ENCODE data around the gene AGT. TPM values are rescaled to one million over a fixed set of nuclear protein-coding genes. Genes with fewer than 3 reads are reported as not detected.
"Not testable (repeated sequence)": the region's sequence is repeated elsewhere in the genome, so short reads cannot be mapped to it uniquely, and the experiment has no call there.

AGT gene
- total RNA-seq, 2 donors from 2014 or later, result 4.7 to 12.0 TPM

DNA sequence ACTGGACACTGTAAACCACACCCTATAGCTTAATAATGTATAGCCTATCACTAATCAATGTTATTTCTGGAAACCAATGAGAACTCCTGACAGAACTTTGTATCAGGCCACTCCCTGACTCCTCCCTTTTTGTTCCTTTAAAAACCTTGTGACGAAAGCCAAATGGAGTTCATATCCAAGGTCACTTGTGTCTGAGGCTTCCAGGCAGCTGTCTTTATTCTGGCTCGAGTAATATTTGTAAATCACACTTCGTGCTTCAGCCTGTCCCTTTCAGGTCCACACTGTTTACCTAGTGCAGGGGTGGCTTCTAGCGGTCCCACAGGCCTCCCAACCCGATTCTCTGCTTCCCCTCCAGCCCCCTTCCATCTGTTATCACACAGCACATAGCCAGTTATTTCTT, 17.1 kb upstream of the AGT start:
- intact Hi-C loops (cut with DNase I), result no loop called here
- Histone ChIP-seq H3K36me3 (no peaks in the 10 kb centered on the region), H3K4me3 (no peak overlapping the region), H3K9me3 (no peaks in the 10 kb centered on the region), H3K27ac (peak overlapping the region in 1 of 2 donors; percentile 39), H3K27me3 (replicated peaks; ENCODE audit: insufficient read depth) (no peaks in the 10 kb centered on the region), H3K4me1 (replicated peaks) (peaks cover 5% of the 10 kb centered on the region)
- TF ChIP-seq, protein P1, sequence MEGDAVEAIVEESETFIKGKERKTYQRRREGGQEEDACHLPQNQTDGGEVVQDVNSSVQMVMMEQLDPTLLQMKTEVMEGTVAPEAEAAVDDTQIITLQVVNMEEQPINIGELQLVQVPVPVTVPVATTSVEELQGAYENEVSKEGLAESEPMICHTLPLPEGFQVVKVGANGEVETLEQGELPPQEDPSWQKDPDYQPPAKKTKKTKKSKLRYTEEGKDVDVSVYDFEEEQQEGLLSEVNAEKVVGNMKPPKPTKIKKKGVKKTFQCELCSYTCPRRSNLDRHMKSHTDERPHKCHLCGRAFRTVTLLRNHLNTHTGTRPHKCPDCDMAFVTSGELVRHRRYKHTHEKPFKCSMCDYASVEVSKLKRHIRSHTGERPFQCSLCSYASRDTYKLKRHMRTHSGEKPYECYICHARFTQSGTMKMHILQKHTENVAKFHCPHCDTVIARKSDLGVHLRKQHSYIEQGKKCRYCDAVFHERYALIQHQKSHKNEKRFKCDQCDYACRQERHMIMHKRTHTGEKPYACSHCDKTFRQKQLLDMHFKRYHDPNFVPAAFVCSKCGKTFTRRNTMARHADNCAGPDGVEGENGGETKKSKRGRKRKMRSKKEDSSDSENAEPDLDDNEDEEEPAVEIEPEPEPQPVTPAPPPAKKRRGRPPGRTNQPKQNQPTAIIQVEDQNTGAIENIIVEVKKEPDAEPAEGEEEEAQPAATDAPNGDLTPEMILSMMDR (IDR thresholded peaks at IDR 0.05), result no peak
- peak; percentile 37 for TF ChIP-seq POLR2AphosphoS5 (IDR thresholded peaks at IDR 0.05)
- TF ChIP-seq POLR2A (IDR thresholded peaks at IDR 0.05), result no peak
- DNase-seq (ENCODE audit: low spot score), result no peak
- 21% methylated on average over 5 of the region's 5 CpGs for WGBS

- no peak overlapping the region for H3K27ac ChIP-seq
- H3K27me3 ChIP-seq (replicated peaks; ENCODE audit: insufficient read depth), result no peaks in the 10 kb centered on the region
- intact Hi-C loops (cut with DNase I), result no loop called here
- H3K9me3 ChIP-seq, result no peaks in the 10 kb centered on the region
- TF ChIP-seq POLR2AphosphoS5 (IDR thresholded peaks at IDR 0.05) (no peak), POLR2A (IDR thresholded peaks at IDR 0.05) (no peak)
- TF ChIP-seq, protein P1 (IDR thresholded peaks at IDR 0.05), result no peak
- DNase-seq (ENCODE audit: low spot score), result no peak
- 44% methylated on average over 6 of the region's 6 CpGs for WGBS
- peaks cover 5% of the 10 kb centered on the region for H3K4me1 ChIP-seq (replicated peaks)
- no peaks in the 10 kb centered on the region for H3K36me3 ChIP-seq
- H3K4me3 ChIP-seq, result no peak overlapping the region
These were observed 14.9 kb upstream of the AGT start for GRCh38 chr1:230728710-230729392.

- TF ChIP-seq POLR2AphosphoS5 (IDR thresholded peaks at IDR 0.05), result peak; percentile 68
- TF ChIP-seq, protein P1 (IDR thresholded peaks at IDR 0.05), result no peak
- peak overlapping the region; percentile 24 to 50 for H3K27ac ChIP-seq
- no peaks in the 10 kb centered on the region for H3K27me3 ChIP-seq (replicated peaks; ENCODE audit: insufficient read depth)
- no peaks in the 10 kb centered on the region for H3K36me3 ChIP-seq
- intact Hi-C loops (cut with DNase I), result no loop called here
- no peak overlapping the region for H3K4me3 ChIP-seq
- 25% methylated on average over 6 of the region's 6 CpGs for WGBS
- peak; percentile 54 for DNase-seq (ENCODE audit: low spot score)
- no peaks in the 10 kb centered on the region for H3K4me1 ChIP-seq (replicated peaks)
- no peaks in the 10 kb centered on the region for H3K9me3 ChIP-seq
These were observed 11.5 kb upstream of the AGT start for GRCh38 chr1:230725256-230726012.

DNA sequence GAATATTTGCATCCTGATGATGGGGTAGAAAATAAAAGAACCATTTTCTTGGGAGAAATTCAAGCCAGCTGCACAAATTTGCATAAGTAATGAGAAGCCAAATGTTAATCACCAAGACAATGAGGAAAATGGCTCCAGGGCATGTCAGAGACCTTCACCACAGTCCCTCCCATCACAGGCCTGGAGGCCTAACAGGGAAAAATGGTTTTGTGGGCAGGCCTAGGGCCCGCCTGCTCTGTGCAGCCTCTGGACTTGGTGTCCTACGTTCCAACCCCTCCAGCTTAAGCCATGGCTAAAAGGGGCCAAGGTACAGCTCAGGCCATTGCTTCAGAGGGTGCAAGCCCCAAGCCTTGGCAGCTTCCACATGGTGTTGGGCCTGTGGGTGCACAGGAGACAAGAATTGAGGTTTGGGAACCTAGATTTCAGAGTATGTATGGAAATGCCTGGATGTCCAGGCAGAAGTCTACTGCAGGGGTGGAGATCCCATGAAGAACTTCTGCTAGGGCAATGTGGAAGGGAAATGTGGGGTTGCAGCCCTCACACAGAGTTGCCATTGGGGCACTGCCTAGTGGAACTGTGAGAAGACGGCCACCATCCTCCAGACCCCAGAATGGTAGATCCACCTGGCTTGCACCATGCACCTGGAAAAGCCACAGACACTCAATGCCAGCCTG, 8.1 kb upstream of the AGT start:
- H3K4me1 ChIP-seq (replicated peaks); H3K4me3 ChIP-seq; H3K36me3 ChIP-seq; H3K9me3 ChIP-seq; intact Hi-C loops (cut with DNase I); H3K27me3 ChIP-seq (replicated peaks; ENCODE audit: insufficient read depth); DNase-seq (ENCODE audit: low spot score); H3K27ac ChIP-seq: not testable (repeated sequence)
- 92% methylated on average over 3 of the region's 3 CpGs for WGBS

DNA sequence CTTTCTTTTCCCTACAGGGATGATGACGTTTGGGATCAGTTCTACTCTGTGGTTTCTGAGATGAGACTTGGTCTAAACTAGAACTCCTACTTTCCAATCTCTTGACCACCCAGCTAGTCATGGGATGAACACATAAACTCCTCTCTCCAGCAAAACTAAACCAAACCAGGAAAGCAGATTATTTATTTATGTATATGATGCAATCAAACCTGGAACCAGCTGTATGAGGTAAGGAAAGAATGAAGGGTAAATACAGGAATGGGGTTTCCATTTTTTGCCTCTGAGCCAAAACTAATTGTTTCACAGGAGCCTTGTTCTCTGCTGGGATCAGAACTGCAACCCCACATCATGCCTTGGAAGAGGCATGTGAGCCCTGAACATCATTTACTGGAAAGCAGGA, 3.3 kb upstream of the AGT start:
- H3K36me3 ChIP-seq, result no peaks in the 10 kb centered on the region
- no peaks in the 10 kb centered on the region for H3K4me1 ChIP-seq (replicated peaks)
- H3K27ac ChIP-seq, result no peak overlapping the region
- WGBS, result 72% methylated on average over 1 of the region's 1 CpG
- no peak for DNase-seq (ENCODE audit: low spot score)
- TF ChIP-seq POLR2A (IDR thresholded peaks at IDR 0.05) (no peak), POLR2AphosphoS5 (IDR thresholded peaks at IDR 0.05) (no peak)
- TF ChIP-seq, protein P1 (IDR thresholded peaks at IDR 0.05), result no peak
- H3K9me3 ChIP-seq, result no peaks in the 10 kb centered on the region
- no peak overlapping the region for H3K4me3 ChIP-seq
- intact Hi-C loops (cut with DNase I), result no loop called here
- no peaks in the 10 kb centered on the region for H3K27me3 ChIP-seq (replicated peaks; ENCODE audit: insufficient read depth)

GRCh38 chr1:230716453-230716852, 2.5 kb upstream of the AGT start:
- H3K9me3 ChIP-seq; H3K27ac ChIP-seq; intact Hi-C loops (cut with DNase I); H3K27me3 ChIP-seq (replicated peaks; ENCODE audit: insufficient read depth); H3K4me3 ChIP-seq; H3K36me3 ChIP-seq; H3K4me1 ChIP-seq (replicated peaks); DNase-seq (ENCODE audit: low spot score): not testable (repeated sequence)
- 51% methylated on average over 3 of the region's 3 CpGs for WGBS
